ENCODE data around the gene NFIC. TPM values are rescaled to one million over a fixed set of nuclear protein-coding genes. Genes with fewer than 3 reads are reported as not detected.

Gene NFIC
- polyA plus RNA-seq, 1 of the 3 experiments (the other 2 are of a cell fraction): 7.2 TPM

DNA sequence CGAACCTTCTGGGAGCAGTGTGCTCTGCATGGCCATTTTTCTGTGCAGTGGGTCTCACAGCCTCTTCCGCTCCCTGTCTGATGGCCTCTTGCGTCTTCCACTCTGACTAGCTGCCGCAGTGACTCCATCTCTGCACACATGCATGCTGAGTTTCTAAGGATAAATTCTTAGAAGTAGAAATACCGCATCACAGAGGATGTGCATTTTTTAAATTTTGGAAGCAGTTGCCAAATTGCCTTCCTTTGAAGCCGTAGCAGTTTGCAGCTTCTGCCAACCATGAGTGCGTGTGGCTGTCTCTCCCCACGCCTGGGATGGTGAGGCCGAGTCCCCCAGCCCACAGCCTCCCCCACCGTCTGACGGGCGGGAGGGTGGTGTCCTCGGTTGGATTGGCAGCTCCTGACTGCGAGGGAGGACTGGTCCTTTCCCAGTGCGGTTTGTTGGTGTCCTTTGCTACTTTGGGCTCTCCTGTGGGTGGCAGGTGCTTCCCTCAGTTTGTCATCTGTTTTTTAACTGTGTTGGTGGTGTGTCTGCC lies 149.6 kb downstream of the NFIC start:
- H3K4me1 ChIP-seq (ENCODE audit: control insufficient read depth in 1 of 2, insufficient read depth in 2 of 2, low read depth in 1 of 2, low read length in 1 of 2): peaks cover 0 to 20% of the 10 kb centered on the region in 2 experiments; a peak in 1 of 4 replicates
- H4K20me1 ChIP-seq (ENCODE audit: insufficient read depth): peaks cover 98% of the 10 kb centered on the region
- peaks cover 3 to 12% of the 10 kb centered on the region in 2 experiments for H3K36me3 ChIP-seq (replicated peaks in 1 of 2; ENCODE audit: control insufficient read depth in 1 of 2, insufficient read depth in 2 of 2, low read length in 1 of 2)
- H3K9me2 ChIP-seq: no peaks in the 10 kb centered on the region
- no peak overlapping the region for H2AFZ ChIP-seq (ENCODE audit: low read depth)
- peaks cover 100% of the 10 kb centered on the region for H3K79me2 ChIP-seq (ENCODE audit: insufficient read depth)
- no peaks in the 10 kb centered on the region for H3K9me3 ChIP-seq
- no peak for DNase-seq
- H3F3A ChIP-seq (replicated peaks; ENCODE audit: insufficient read depth): no peaks in the 10 kb centered on the region
- no peak overlapping the region for H3K4me3 ChIP-seq (ENCODE audit: low read depth in 2 of 2, low read length in 1 of 2)
- no peaks in the 10 kb centered on the region for H3K27me3 ChIP-seq (ENCODE audit: insufficient read depth)
- WGBS (ENCODE audit: low lambda C conversion rate): 90% methylated on average over 7 of the region's 15 CpGs
- ChIA-PET POLR2A (no interaction called here), CTCF (interaction anchor here (0.9 to 1.7 kb wide), 3 partner anchors 21 to 211 kb away, joined by 3 to 7 read pairs (median 3); no protein-coding TSS in a partner anchor)
- no peak overlapping the region for H3K9ac ChIP-seq
- TF ChIP-seq, protein P1, sequence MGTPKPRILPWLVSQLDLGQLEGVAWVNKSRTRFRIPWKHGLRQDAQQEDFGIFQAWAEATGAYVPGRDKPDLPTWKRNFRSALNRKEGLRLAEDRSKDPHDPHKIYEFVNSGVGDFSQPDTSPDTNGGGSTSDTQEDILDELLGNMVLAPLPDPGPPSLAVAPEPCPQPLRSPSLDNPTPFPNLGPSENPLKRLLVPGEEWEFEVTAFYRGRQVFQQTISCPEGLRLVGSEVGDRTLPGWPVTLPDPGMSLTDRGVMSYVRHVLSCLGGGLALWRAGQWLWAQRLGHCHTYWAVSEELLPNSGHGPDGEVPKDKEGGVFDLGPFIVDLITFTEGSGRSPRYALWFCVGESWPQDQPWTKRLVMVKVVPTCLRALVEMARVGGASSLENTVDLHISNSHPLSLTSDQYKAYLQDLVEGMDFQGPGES (IDR thresholded peaks at IDR 0.05; ENCODE audit: low read depth, low read length): no peak
- no peak for TF ChIP-seq FOSL2 (IDR thresholded peaks at IDR 0.05; ENCODE audit: borderline replicate concordance, low read depth)
- TF ChIP-seq, protein P2, sequence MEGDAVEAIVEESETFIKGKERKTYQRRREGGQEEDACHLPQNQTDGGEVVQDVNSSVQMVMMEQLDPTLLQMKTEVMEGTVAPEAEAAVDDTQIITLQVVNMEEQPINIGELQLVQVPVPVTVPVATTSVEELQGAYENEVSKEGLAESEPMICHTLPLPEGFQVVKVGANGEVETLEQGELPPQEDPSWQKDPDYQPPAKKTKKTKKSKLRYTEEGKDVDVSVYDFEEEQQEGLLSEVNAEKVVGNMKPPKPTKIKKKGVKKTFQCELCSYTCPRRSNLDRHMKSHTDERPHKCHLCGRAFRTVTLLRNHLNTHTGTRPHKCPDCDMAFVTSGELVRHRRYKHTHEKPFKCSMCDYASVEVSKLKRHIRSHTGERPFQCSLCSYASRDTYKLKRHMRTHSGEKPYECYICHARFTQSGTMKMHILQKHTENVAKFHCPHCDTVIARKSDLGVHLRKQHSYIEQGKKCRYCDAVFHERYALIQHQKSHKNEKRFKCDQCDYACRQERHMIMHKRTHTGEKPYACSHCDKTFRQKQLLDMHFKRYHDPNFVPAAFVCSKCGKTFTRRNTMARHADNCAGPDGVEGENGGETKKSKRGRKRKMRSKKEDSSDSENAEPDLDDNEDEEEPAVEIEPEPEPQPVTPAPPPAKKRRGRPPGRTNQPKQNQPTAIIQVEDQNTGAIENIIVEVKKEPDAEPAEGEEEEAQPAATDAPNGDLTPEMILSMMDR (IDR thresholded peaks at IDR 0.05): no peak
- no peak for TF ChIP-seq POLR2AphosphoS5 (IDR thresholded peaks at IDR 0.05; ENCODE audit: low read depth, low read length)
- TF ChIP-seq FOXM1 (IDR thresholded peaks at IDR 0.05; ENCODE audit: low read depth): no peak
- no peak for TF ChIP-seq TCF12 (IDR thresholded peaks at IDR 0.05)
- TF ChIP-seq, protein P3, sequence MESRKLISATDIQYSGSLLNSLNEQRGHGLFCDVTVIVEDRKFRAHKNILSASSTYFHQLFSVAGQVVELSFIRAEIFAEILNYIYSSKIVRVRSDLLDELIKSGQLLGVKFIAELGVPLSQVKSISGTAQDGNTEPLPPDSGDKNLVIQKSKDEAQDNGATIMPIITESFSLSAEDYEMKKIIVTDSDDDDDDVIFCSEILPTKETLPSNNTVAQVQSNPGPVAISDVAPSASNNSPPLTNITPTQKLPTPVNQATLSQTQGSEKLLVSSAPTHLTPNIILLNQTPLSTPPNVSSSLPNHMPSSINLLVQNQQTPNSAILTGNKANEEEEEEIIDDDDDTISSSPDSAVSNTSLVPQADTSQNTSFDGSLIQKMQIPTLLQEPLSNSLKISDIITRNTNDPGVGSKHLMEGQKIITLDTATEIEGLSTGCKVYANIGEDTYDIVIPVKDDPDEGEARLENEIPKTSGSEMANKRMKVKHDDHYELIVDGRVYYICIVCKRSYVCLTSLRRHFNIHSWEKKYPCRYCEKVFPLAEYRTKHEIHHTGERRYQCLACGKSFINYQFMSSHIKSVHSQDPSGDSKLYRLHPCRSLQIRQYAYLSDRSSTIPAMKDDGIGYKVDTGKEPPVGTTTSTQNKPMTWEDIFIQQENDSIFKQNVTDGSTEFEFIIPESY (IDR thresholded peaks at IDR 0.05; ENCODE audit: borderline replicate concordance, low read depth): no peak
- TF ChIP-seq GATA2 (CRISPR knock-in tag; IDR thresholded peaks at IDR 0.05): no peak
- TF ChIP-seq ELF1 (IDR thresholded peaks at IDR 0.05): no peak
- TF ChIP-seq, protein P4, sequence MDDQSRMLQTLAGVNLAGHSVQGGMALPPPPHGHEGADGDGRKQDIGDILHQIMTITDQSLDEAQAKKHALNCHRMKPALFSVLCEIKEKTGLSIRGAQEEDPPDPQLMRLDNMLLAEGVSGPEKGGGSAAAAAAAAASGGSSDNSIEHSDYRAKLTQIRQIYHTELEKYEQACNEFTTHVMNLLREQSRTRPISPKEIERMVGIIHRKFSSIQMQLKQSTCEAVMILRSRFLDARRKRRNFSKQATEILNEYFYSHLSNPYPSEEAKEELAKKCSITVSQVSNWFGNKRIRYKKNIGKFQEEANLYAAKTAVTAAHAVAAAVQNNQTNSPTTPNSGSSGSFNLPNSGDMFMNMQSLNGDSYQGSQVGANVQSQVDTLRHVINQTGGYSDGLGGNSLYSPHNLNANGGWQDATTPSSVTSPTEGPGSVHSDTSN (IDR thresholded peaks at IDR 0.05): no peak
- TF ChIP-seq, protein P5, sequence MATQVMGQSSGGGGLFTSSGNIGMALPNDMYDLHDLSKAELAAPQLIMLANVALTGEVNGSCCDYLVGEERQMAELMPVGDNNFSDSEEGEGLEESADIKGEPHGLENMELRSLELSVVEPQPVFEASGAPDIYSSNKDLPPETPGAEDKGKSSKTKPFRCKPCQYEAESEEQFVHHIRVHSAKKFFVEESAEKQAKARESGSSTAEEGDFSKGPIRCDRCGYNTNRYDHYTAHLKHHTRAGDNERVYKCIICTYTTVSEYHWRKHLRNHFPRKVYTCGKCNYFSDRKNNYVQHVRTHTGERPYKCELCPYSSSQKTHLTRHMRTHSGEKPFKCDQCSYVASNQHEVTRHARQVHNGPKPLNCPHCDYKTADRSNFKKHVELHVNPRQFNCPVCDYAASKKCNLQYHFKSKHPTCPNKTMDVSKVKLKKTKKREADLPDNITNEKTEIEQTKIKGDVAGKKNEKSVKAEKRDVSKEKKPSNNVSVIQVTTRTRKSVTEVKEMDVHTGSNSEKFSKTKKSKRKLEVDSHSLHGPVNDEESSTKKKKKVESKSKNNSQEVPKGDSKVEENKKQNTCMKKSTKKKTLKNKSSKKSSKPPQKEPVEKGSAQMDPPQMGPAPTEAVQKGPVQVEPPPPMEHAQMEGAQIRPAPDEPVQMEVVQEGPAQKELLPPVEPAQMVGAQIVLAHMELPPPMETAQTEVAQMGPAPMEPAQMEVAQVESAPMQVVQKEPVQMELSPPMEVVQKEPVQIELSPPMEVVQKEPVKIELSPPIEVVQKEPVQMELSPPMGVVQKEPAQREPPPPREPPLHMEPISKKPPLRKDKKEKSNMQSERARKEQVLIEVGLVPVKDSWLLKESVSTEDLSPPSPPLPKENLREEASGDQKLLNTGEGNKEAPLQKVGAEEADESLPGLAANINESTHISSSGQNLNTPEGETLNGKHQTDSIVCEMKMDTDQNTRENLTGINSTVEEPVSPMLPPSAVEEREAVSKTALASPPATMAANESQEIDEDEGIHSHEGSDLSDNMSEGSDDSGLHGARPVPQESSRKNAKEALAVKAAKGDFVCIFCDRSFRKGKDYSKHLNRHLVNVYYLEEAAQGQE (IDR thresholded peaks at IDR 0.05; ENCODE audit: low read depth, low read length): no peak
- no peak for TF ChIP-seq TAF1 (IDR thresholded peaks at IDR 0.05; ENCODE audit: borderline replicate concordance, low read depth, low read length)
- no peak overlapping the region for H3K4me2 ChIP-seq
- no peak overlapping the region; a peak in 1 of 4 replicates for H3K27ac ChIP-seq (ENCODE audit: low read depth in 2 of 2, low read length in 1 of 2)

Data from SK-N-SH (cell line).